ELF-1 (cell line): Measurements from ENCODE around the gene RABEP2.
"Not testable (repeated sequence)": the region's sequence is repeated elsewhere in the genome, so short reads cannot be mapped to it uniquely, and the experiment has no call there.

Source experiments
- DNase-seq: peaks from one replicate; pipeline ENCODE4 v3.0.0-alpha.2; 2016; ENCODE audit warnings: low read depth, low spot score

RABEP2 gene

GRCh38 chr16:28933171-28933570 is 8.1 kb upstream of the RABEP2 start:
- peak; percentile 47 for DNase-seq

- DNase-seq: no peak
Observed at GRCh38 chr16:28932339-28933141, 7.5 kb upstream of the RABEP2 start.

GRCh38 chr16:28931801-28932225 is 6.8 kb upstream of the RABEP2 start, which contains the start of gene CD19:
TSS of gene CD19 (plus strand) at chr16:28931971. CDS start at chr16:28932001, 30 bp downstream.
- DNase-seq: no peak

GRCh38 chr16:28930652-28931051 is 5.6 kb upstream of the RABEP2 start:
- no peak for DNase-seq

- DNase-seq: no peak
Observed at GRCh38 chr16:28930203-28930602, 5.2 kb upstream of the RABEP2 start.

- peak; percentile 18 for DNase-seq
Observed at GRCh38 chr16:28927815-28928214, 2.8 kb upstream of the RABEP2 start.

GRCh38 chr16:28926284-28926683 is 1.2 kb upstream of the RABEP2 start:
- DNase-seq: not testable (repeated sequence)

- no peak for DNase-seq
Observed at GRCh38 chr16:28925386-28926228, 569 bp upstream of the RABEP2 start.

GRCh38 chr16:28924399-28924761 is 658 bp downstream of the RABEP2 start:
- no peak for DNase-seq

- no peak for DNase-seq
Observed at GRCh38 chr16:28923652-28924398, 1.2 kb downstream of the RABEP2 start.

GRCh38 chr16:28923231-28923587 is 1.8 kb downstream of the RABEP2 start:
- DNase-seq: no peak

- DNase-seq: no peak
Observed at GRCh38 chr16:28918698-28919097, 6.3 kb downstream of the RABEP2 start.

GRCh38 chr16:28917095-28917494 is 7.9 kb downstream of the RABEP2 start:
- no peak for DNase-seq

GRCh38 chr16:28915181-28915580 is 9.9 kb downstream of the RABEP2 start:
- DNase-seq: no peak

- no peak for DNase-seq
Observed at GRCh38 chr16:28913946-28914724, 10.9 kb downstream of the RABEP2 start.

- DNase-seq: no peak
Observed at GRCh38 chr16:28912558-28912957, 12.5 kb downstream of the RABEP2 start.

- DNase-seq: no peak
Observed at GRCh38 chr16:28910086-28911031, 14.7 kb downstream of the RABEP2 start.

GRCh38 chr16:28905800-28906372 is 19.2 kb downstream of the RABEP2 start:
- no peak for DNase-seq

- DNase-seq: no peak
Observed at GRCh38 chr16:28905229-28905754, 19.7 kb downstream of the RABEP2 start.

GRCh38 chr16:28904828-28905227 is 20.2 kb downstream of the RABEP2 start:
- no peak for DNase-seq
